ENCODE results near the gene KRT17. TPM values are rescaled to one million over a fixed set of nuclear protein-coding genes. Genes with fewer than 3 reads are reported as not detected.
A peak's percentile ranks its signal among the peaks of the same experiment; 100 is the strongest.
"Not testable (repeated sequence)": the region's sequence is repeated elsewhere in the genome, so short reads cannot be mapped to it uniquely, and the experiment has no call there.

The KRT17 gene
- total and polyA plus RNA-seq, 7 experiments from 2014 or later = not detected

- Mint-ChIP-seq H3K4me1 (peaks cover 0 to 2% (median 0%) of the 10 kb centered on the region in 7 donors), H3K9me3 (no peaks in the 10 kb centered on the region), H3K27me3 (peaks cover 0 to 3% (median 0%) of the 10 kb centered on the region in 5 donors), H3K4me3 (no peak overlapping the region), H3K27ac (peak overlapping the region in 1 of 9 donors; percentile 21), H3K36me3 (no peaks in the 10 kb centered on the region)
- Histone ChIP-seq H3K4me3 (ENCODE audit: low read length) (no peak overlapping the region), H3K4me1 (ENCODE audit: control insufficient read depth in 2 of 2, insufficient read depth in 2 of 2, low read length in 2 of 2) (peaks cover 0 to under 1% of the 10 kb centered on the region in 2 donors), H3K36me3 (ENCODE audit: control insufficient read depth in 2 of 3, insufficient read depth in 3 of 3, low read length in 3 of 3) (no peaks in the 10 kb centered on the region), H3K27me3 (ENCODE audit: control insufficient read depth in 2 of 2, insufficient read depth in 2 of 2, low read length in 2 of 2) (no peaks in the 10 kb centered on the region), H3K9me3 (ENCODE audit: control insufficient read depth in 2 of 3, low read length in 3 of 3) (no peaks in the 10 kb centered on the region), H3K27ac (ENCODE audit: low read depth, low read length) (no peak overlapping the region)
- CTCF ChIA-PET = interaction anchor here (0.9 kb wide), 1 partner anchor 810 kb away, joined by 4 read pairs; no protein-coding TSS in a partner anchor
- DNase-seq = no peak
- intact Hi-C loops (cut with micrococcal nuclease) = no loop called here
- no peak for ATAC-seq
- POLR2A ChIA-PET = no interaction called here
Measured at GRCh38 chr17:41642252-41643156, 18.1 kb upstream of the KRT17 start.

DNA sequence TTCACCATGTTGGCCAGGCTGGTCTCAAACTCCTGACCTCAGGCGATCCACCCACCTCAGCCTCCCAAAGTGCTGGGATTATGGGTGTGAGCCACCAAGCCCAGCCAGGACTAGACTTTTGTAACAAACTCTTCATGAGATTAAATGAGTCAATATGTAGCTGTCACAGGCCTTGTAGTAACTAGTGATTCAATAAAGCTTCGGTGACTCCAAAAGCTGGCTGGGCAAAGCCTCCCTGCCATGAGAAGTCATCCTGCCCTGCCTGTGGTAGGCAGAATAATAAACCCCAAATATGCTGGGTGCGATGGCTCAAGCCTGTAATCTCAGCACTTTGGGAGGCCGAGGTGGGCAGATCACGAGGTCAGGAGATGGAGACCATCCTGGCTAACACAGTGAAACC, 16.2 kb upstream of the KRT17 start:
- H3K9me3 ChIP-seq (ENCODE audit: control insufficient read depth in 2 of 3, low read length in 3 of 3); H3K4me3 Mint-ChIP-seq; H3K9me3 Mint-ChIP-seq; H3K27me3 Mint-ChIP-seq; H3K27ac ChIP-seq (ENCODE audit: low read depth, low read length); H3K27ac Mint-ChIP-seq; ATAC-seq; POLR2A ChIA-PET; intact Hi-C loops (cut with micrococcal nuclease); DNase-seq; H3K36me3 Mint-ChIP-seq; H3K4me1 Mint-ChIP-seq; H3K27me3 ChIP-seq (ENCODE audit: control insufficient read depth in 2 of 2, insufficient read depth in 2 of 2, low read length in 2 of 2); H3K36me3 ChIP-seq (ENCODE audit: control insufficient read depth in 2 of 3, insufficient read depth in 3 of 3, low read length in 3 of 3); H3K4me3 ChIP-seq (ENCODE audit: low read length); H3K4me1 ChIP-seq (ENCODE audit: control insufficient read depth in 2 of 2, insufficient read depth in 2 of 2, low read length in 2 of 2): not testable (repeated sequence)
- CTCF ChIA-PET = interaction anchor here (1.8 kb wide), 1 partner anchor 9 kb away, joined by 7 read pairs; no protein-coding TSS in a partner anchor

DNA sequence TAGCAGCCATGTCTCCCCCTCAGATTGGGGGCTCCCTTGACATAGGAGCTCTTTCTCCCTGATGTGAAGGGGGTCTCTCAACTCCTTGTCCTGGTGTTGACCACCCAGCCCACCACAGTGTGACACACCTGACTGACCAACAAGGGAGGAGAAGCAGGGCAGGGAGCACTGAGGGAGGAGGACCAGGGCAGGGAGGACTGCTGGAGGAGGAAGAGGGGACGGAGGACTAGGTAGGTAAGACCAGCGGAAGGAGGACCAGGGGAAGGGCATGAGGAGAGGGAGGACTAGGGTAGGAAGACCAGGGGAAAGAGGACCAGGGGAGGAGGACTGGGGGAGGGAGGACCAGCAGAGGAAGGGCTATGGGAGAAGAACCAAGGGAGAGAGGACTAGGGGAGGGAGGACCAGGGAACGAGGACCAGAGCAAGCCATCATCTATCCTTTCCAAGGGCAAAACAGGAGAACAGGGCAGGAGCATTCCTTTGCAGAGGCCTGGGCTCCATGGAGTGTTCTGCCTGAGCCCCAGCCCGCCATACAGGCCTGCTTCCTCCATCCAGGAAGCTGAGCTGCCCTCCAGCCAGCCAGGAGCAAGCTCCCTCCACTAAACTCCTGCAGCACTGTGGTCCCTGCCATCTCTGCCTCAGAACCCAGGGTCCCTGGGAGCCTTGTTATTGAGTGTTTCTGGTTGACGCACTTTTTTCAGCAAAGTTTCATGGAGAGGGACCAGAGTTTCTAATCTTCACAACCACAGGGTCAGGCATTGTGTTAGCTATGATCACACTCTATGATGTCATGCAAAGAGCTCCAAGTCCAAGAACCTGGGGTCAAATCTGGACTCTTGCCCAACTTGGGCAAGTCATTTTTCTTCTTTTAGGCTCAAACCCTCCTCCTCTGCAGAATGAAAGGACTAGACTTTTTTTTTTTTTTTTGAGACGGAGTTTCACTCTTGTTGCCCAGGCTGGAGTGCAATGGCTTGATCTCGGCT, 15.4 kb upstream of the KRT17 start:
- no peak overlapping the region for H3K4me3 ChIP-seq (ENCODE audit: low read length)
- no peaks in the 10 kb centered on the region for H3K36me3 Mint-ChIP-seq
- H3K36me3 ChIP-seq (ENCODE audit: control insufficient read depth in 2 of 3, insufficient read depth in 3 of 3, low read length in 3 of 3) = no peaks in the 10 kb centered on the region
- peaks cover 0 to 5% (median 0%) of the 10 kb centered on the region in 7 donors for H3K4me1 Mint-ChIP-seq
- H3K4me3 Mint-ChIP-seq = no peak overlapping the region
- CTCF ChIA-PET = interaction anchor here (1.8 kb wide), 1 partner anchor 9 kb away, joined by 7 read pairs; no protein-coding TSS in a partner anchor
- POLR2A ChIA-PET = no interaction called here
- no peaks in the 10 kb centered on the region for H3K27me3 ChIP-seq (ENCODE audit: control insufficient read depth in 2 of 2, insufficient read depth in 2 of 2, low read length in 2 of 2)
- H3K27ac Mint-ChIP-seq = no peak overlapping the region
- peaks cover 0 to 3% (median 0%) of the 10 kb centered on the region in 5 donors for H3K27me3 Mint-ChIP-seq
- no peaks in the 10 kb centered on the region for H3K4me1 ChIP-seq (ENCODE audit: control insufficient read depth in 2 of 2, insufficient read depth in 2 of 2, low read length in 2 of 2)
- intact Hi-C loops (cut with micrococcal nuclease) = no loop called here
- H3K9me3 ChIP-seq (ENCODE audit: control insufficient read depth in 2 of 3, low read length in 3 of 3) = no peaks in the 10 kb centered on the region
- no peaks in the 10 kb centered on the region for H3K9me3 Mint-ChIP-seq
- no peak overlapping the region for H3K27ac ChIP-seq (ENCODE audit: low read depth, low read length)
- ATAC-seq (no peak), DNase-seq (no peak)

GRCh38 chr17:41638941-41639340, 14.6 kb upstream of the KRT17 start:
- CTCF ChIA-PET = interaction anchor here (1.8 kb wide), 1 partner anchor 10 kb away, joined by 7 read pairs; no protein-coding TSS in a partner anchor
- ATAC-seq = no peak
- Mint-ChIP-seq H3K27ac (no peak overlapping the region), H3K9me3 (no peaks in the 10 kb centered on the region), H3K4me3 (no peak overlapping the region), H3K4me1 (peaks cover 0 to 5% (median 0%) of the 10 kb centered on the region in 7 donors), H3K36me3 (no peaks in the 10 kb centered on the region), H3K27me3 (peaks cover 0 to 3% (median 0%) of the 10 kb centered on the region in 5 donors)
- Histone ChIP-seq H3K27ac (ENCODE audit: low read depth, low read length) (no peak overlapping the region), H3K9me3 (ENCODE audit: control insufficient read depth in 2 of 3, low read length in 3 of 3) (no peaks in the 10 kb centered on the region), H3K4me3 (ENCODE audit: low read length) (no peak overlapping the region), H3K4me1 (ENCODE audit: control insufficient read depth in 2 of 2, insufficient read depth in 2 of 2, low read length in 2 of 2) (no peaks in the 10 kb centered on the region), H3K36me3 (ENCODE audit: control insufficient read depth in 2 of 3, insufficient read depth in 3 of 3, low read length in 3 of 3) (no peaks in the 10 kb centered on the region), H3K27me3 (ENCODE audit: control insufficient read depth in 2 of 2, insufficient read depth in 2 of 2, low read length in 2 of 2) (no peaks in the 10 kb centered on the region)
- POLR2A ChIA-PET = no interaction called here
- intact Hi-C loops (cut with micrococcal nuclease) = no loop called here
- DNase-seq = no peak

DNA sequence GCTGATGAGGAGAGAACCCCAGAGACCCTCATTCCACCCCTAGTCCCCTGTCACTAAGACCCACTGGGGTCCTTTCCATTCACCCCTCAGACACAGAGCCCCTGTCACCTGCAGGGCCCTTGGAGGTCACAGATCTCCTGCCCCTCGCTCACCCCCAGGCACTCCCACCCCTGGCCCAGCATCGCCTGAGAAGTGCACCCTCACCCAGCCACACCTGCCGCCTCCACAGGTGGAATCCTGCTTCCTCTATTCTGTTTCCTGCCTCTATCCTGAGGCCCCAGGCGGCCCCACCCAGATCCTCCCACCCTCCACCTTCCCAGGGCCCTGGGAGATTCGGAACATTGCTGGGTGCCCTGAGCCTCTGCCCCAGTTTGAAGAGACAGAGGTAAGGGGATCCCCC, 13.8 kb upstream of the KRT17 start:
- Histone ChIP-seq H3K27me3 (ENCODE audit: control insufficient read depth in 2 of 2, insufficient read depth in 2 of 2, low read length in 2 of 2) (no peaks in the 10 kb centered on the region), H3K9me3 (ENCODE audit: control insufficient read depth in 2 of 3, low read length in 3 of 3) (no peaks in the 10 kb centered on the region), H3K27ac (ENCODE audit: low read depth, low read length) (no peak overlapping the region), H3K4me3 (ENCODE audit: low read length) (no peak overlapping the region), H3K4me1 (ENCODE audit: control insufficient read depth in 2 of 2, insufficient read depth in 2 of 2, low read length in 2 of 2) (no peaks in the 10 kb centered on the region), H3K36me3 (ENCODE audit: control insufficient read depth in 2 of 3, insufficient read depth in 3 of 3, low read length in 3 of 3) (no peaks in the 10 kb centered on the region)
- Mint-ChIP-seq H3K4me3 (no peak overlapping the region), H3K9me3 (no peaks in the 10 kb centered on the region), H3K27me3 (peaks cover 0 to 3% (median 0%) of the 10 kb centered on the region in 5 donors), H3K36me3 (no peaks in the 10 kb centered on the region), H3K27ac (no peak overlapping the region), H3K4me1 (peaks cover 0 to 5% (median 0%) of the 10 kb centered on the region in 7 donors)
- ChIA-PET POLR2A (no interaction called here), CTCF (no interaction called here)
- ATAC-seq (no peak), DNase-seq (no peak)
- intact Hi-C loops (cut with micrococcal nuclease) = no loop called here

DNA sequence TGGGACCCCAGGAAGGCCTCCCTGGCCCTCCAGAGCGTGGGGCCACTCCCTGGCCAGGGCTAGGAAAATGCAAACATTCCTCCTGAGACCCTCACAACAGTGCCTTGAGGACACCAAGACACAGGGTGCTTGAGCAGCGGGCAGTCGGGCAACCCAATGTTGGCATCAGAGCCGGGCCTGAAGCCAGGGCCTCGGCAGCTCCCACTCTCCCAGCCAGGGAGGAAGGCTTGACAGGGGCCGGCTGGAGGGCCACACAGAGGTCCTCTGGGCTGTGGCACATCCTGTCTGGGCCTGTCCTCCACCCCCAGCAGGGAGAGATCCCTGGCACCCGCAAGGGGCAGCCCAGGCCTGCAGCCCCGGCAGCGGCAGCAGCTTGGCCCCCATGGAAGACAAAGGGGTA, 12.3 kb upstream of the KRT17 start:
- H3K27me3 ChIP-seq (ENCODE audit: control insufficient read depth in 2 of 2, insufficient read depth in 2 of 2, low read length in 2 of 2) = no peaks in the 10 kb centered on the region
- no peaks in the 10 kb centered on the region for H3K36me3 Mint-ChIP-seq
- no peaks in the 10 kb centered on the region for H3K4me1 ChIP-seq (ENCODE audit: control insufficient read depth in 2 of 2, insufficient read depth in 2 of 2, low read length in 2 of 2)
- no peak overlapping the region for H3K4me3 Mint-ChIP-seq
- no peak overlapping the region for H3K4me3 ChIP-seq (ENCODE audit: low read length)
- DNase-seq = no peak
- H3K9me3 ChIP-seq (ENCODE audit: control insufficient read depth in 2 of 3, low read length in 3 of 3) = no peaks in the 10 kb centered on the region
- ATAC-seq = no peak
- peaks cover 0 to 5% (median 0%) of the 10 kb centered on the region in 7 donors for H3K4me1 Mint-ChIP-seq
- no peak overlapping the region for H3K27ac ChIP-seq (ENCODE audit: low read depth, low read length)
- H3K36me3 ChIP-seq (ENCODE audit: control insufficient read depth in 2 of 3, insufficient read depth in 3 of 3, low read length in 3 of 3) = no peaks in the 10 kb centered on the region
- CTCF ChIA-PET = no interaction called here
- intact Hi-C loops (cut with micrococcal nuclease) = no loop called here
- POLR2A ChIA-PET = no interaction called here
- no peak overlapping the region for H3K27ac Mint-ChIP-seq
- H3K9me3 Mint-ChIP-seq = no peaks in the 10 kb centered on the region
- H3K27me3 Mint-ChIP-seq = peaks cover 0 to 3% (median 0%) of the 10 kb centered on the region in 5 donors
